GM12878 (cell line): Measurements from ENCODE around the gene TAS2R42. TPM values are rescaled to one million over a fixed set of nuclear protein-coding genes. Genes with fewer than 3 reads are reported as not detected.
A peak's percentile ranks its signal among the peaks of the same experiment; 100 is the strongest.

ENCODE experiments used
- ATAC-seq: fragments of 200-7000 bp; cut with Tn5 transposase; 3 replicates; pipeline ENCODE4 v1.9.1; 2020; ENCODE audit warnings: mild to moderate bottlenecking, moderate library complexity
- BruUV-seq: library from RNA; stranded (reverse); fragments of 400-500 nt; replicated peaks from 2 replicates; lab custom pipeline; 2021; lab: Mats Ljungman, UMichigan
- CTCF ChIA-PET: fragments of 300-600 bp; sonication (Branson Sonifier 250); formaldehyde crosslinking; extraction: SDS; loops from one replicate; lab custom pipeline; 2021; ENCODE audit warnings: inconsistent platforms; lab: Yijun Ruan, JAX
- POLR2A ChIA-PET: fragments of 350-600 bp; formaldehyde crosslinking; extraction: SDS; loops from one replicate; lab custom pipeline; 2021; ENCODE audit warnings: inconsistent platforms; lab: Charles Lee
- RAD21 ChIA-PET: fragments of 300-600 bp; sonication (Branson Sonifier 250); formaldehyde crosslinking; loops from one replicate; lab custom pipeline; 2023; ENCODE audit warnings: antibody characterized with exemption; ENCODE audit not compliant: unreplicated experiment; lab: Charles Lee
- SMC1A ChIA-PET: fragments of 300-600 bp; sonication (Branson Sonifier 250); formaldehyde crosslinking; loops from one replicate; lab custom pipeline; 2023; ENCODE audit not compliant: unreplicated experiment, uncharacterized antibody; lab: Charles Lee
- DNase-seq: peaks from one replicate; pipeline ENCODE4 v3.0.0-alpha.2; 2011; ENCODE audit warnings: low read depth, low spot score
- FAIRE-seq: peaks from 3 replicates; lab custom pipeline; 2011; peaks lifted over from hg19 to GRCh38; lab: Jason Lieb, UNC
- H2AFZ ChIP-seq: 2 replicates; pipeline ENCODE4 v1.6.0; 2011; ENCODE audit warnings: low read depth, low read length, control low read depth; ENCODE audit not compliant: control insufficient read depth
- H3K27ac ChIP-seq: 2 replicates; pipeline ENCODE4 v1.5.1; 2011; ENCODE audit warnings: control low read depth; ENCODE audit not compliant: control insufficient read depth, insufficient read depth
- H3K27me3 ChIP-seq, 2 experiments: replicated peaks in 1 of 2; 2 replicates each; pipeline versions ENCODE4 v1.6.0 to v1.6.1; 2011; ENCODE audit warnings: low read length in 1 of 2; ENCODE audit not compliant: control insufficient read depth in 2 of 2, insufficient read depth in 2 of 2
- H3K36me3 ChIP-seq, 2 experiments: 2 replicates each; pipeline ENCODE4 v1.5.1; 2011; ENCODE audit warnings: low read length in 1 of 2; ENCODE audit not compliant: control insufficient read depth in 2 of 2, insufficient read depth in 2 of 2
- H3K4me1 ChIP-seq: 2 replicates; pipeline ENCODE4 v1.6.1; 2011; ENCODE audit warnings: mild to moderate bottlenecking, low read length, moderate library complexity, mixed read lengths; ENCODE audit not compliant: control insufficient read depth, insufficient read depth
- H3K4me2 ChIP-seq: 2 replicates; pipeline ENCODE4 v1.6.0; 2011; ENCODE audit warnings: control low read depth; ENCODE audit not compliant: control insufficient read depth, insufficient read depth
- H3K4me3 ChIP-seq: fragments of 200-600 bp; sonication (generic); 2 replicates; pipeline ENCODE4 v1.5.1; 2016
- H3K79me2 ChIP-seq: 2 replicates; pipeline ENCODE4 v1.6.0; 2011; ENCODE audit warnings: low read length; ENCODE audit not compliant: control insufficient read depth, insufficient read depth
- H3K9ac ChIP-seq: 2 replicates; pipeline ENCODE4 v1.8.0; 2011; ENCODE audit warnings: low read length, control low read depth, mixed read lengths; ENCODE audit not compliant: control insufficient read depth, insufficient read depth
- H3K9me3 ChIP-seq: replicated peaks from 3 replicates; pipeline ENCODE4 v1.5.1; 2011; ENCODE audit warnings: mild to moderate bottlenecking, low read length; ENCODE audit not compliant: control insufficient read depth, insufficient read depth
- H4K20me1 ChIP-seq: 2 replicates; pipeline ENCODE4 v1.6.0; 2011; ENCODE audit not compliant: control insufficient read depth, insufficient read depth
- CREM ChIP-seq: IDR thresholded peaks from 2 replicates; pipeline ENCODE4 v1.6.1; 2014; ENCODE audit warnings: antibody characterized with exemption, low read depth
- IRF4 ChIP-seq: IDR thresholded peaks from 2 replicates; pipeline ENCODE4 v1.6.1; 2011; ENCODE audit warnings: low read depth, low read length
- RAD21 ChIP-seq: IDR thresholded peaks from 2 replicates; pipeline ENCODE4 v1.6.1; 2011; ENCODE audit warnings: mild to moderate bottlenecking, low read depth, low read length, moderate library complexity; ENCODE audit not compliant: insufficient read depth
- RCOR1 ChIP-seq: conservative IDR thresholded peaks from 2 replicates; pipeline ENCODE4 v1.6.1; 2012; ENCODE audit warnings: low read depth, low read length, improper control_type of control experiment
- RUNX3 ChIP-seq: IDR thresholded peaks from 2 replicates; pipeline ENCODE4 v1.6.1; 2012; ENCODE audit warnings: low read length, inconsistent platforms
- SMC3 ChIP-seq: IDR thresholded peaks from 2 replicates; pipeline ENCODE4 v1.6.1; 2011; ENCODE audit warnings: low read length, improper control_type of control experiment, borderline replicate concordance
- WGBS: methylation state at CpG from one replicate; pipeline ENCODE4 v1.1.6; 2016; ENCODE audit warnings: low lambda C conversion rate; ENCODE audit not compliant: insufficient replicate concordance, insufficient coverage; ENCODE audit errors: missing lambda C conversion rate; 5-methylcytosine and 5-hydroxymethylcytosine counted together
- in situ Hi-C: fragments of 300-500 bp; cut with MboI; formaldehyde crosslinking; loops from 9 replicates; pipeline ENCODE4 v1.14.3; 2018; ENCODE audit warnings: mixed read lengths
- intact Hi-C: fragments of 100-400 bp; cut with micrococcal nuclease; formaldehyde crosslinking; loops from one replicate; pipeline ENCODE4 v1.14.2; 2022; ENCODE audit not compliant: unreplicated experiment
- polyA plus RNA-seq, 11 experiments: library from polyadenylated mRNA; depleted of rRNA in 4 of 11; unstranded in 6 of 11; stranded (reverse) in 5 of 11; fragments of >200 nt; fragmentation: Nextera tagmentation in 4 of 11; fragmentation: Illumina TruSeq in 1 of 11; extraction: Ambion mirVana in 4 of 11; extraction: Trizol in 1 of 11; gene quantifications; 1 replicate in 1 of 11; 2 replicates in 10 of 11; pipeline versions ENCODE4 v1.2.1 to v1.2.3, GENCODE V29; 2011 to 2016; ENCODE audit warnings: inconsistent platforms in 2 of 11, missing spikeins in 2 of 11, low read depth in 1 of 11
- total RNA-seq, 4 experiments: library from RNA; depleted of rRNA in 3 of 4; stranded (reverse); fragments of >200 nt in 3 of 4; fragmentation: Illumina TruSeq in 1 of 4; extraction: Trizol in 1 of 4; gene quantifications; 2 replicates each; pipeline versions ENCODE4 v1.2.1 to v1.2.3, GENCODE V29; 2013 to 2021
- TF ChIP-seq, protein P1 (sequence below), 3 experiments: IDR thresholded peaks in 2 of 3; conservative IDR thresholded peaks in 1 of 3; 2 replicates each; pipeline ENCODE4 v1.5.1; 2011; ENCODE audit warnings: low read depth in 3 of 3, low read length in 3 of 3, mild to moderate bottlenecking in 3 of 3, control low read depth in 2 of 3, moderate library complexity in 2 of 3, inconsistent platforms in 1 of 3, mixed read lengths in 1 of 3; ENCODE audit not compliant: control insufficient read depth in 2 of 3, insufficient read depth in 1 of 3; ENCODE audit errors: extremely low read depth in 1 of 3

Gene TAS2R42
- total and polyA plus RNA-seq, 10 of the 15 experiments (the other 5 are each of a cell fraction or from before 2014, with no cell fraction given), result not detected

DNA sequence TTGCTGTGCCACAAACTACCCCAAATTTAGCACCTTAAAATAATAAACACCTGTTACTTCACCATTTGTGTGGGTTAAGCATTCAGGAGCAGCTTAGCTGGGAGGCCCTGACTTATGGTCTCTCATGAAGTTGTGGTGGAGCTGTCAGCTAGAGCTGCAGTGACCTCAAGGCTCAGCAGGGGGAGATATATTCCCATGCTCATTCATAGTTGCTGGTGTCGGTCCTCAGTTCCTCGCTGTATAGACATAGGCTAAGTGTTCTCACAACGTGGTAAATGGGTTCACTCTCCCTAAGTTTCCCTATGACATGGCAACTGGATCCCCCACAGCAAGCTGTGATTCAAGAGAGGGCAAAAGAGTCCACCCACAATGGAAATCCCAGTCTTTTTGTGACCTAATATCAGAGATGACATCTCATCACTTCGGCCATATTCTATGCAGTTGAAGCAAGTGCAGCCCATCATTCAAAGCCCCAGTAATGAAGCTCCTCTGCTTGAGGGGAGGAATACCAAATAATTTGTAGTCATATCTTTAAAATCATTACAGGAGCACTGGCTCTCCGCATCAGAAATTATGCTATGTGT is 41.7 kb upstream of the TAS2R42 start:
- no peak overlapping the region for H2AFZ ChIP-seq
- no TSS peak for BruUV-seq
- no peak overlapping the region for H3K4me3 ChIP-seq
- SMC1A ChIA-PET, result interaction anchor here (1.0 to 6.6 kb wide), 6 partner anchors 11 to 1098 kb away, joined by 3 to 42 read pairs (median 4); no protein-coding TSS in a partner anchor
- CTCF ChIA-PET, result interaction anchor here (0.6 to 8.2 kb wide), 12 partner anchors 11 to 1100 kb away, joined by 3 to 133 read pairs (median 4); partner anchors contain the start of gene SMIM10L1
- TF ChIP-seq RUNX3, result peak; percentile 57
- peak; percentile 78 for TF ChIP-seq RAD21
- no peak for TF ChIP-seq RCOR1
- TF ChIP-seq IRF4, result 0 out of 2 replicates have a peak, but pooled peaks have one; percentile 21
- peak; percentile 72; the same call in 1 of the 2 replicates for TF ChIP-seq SMC3
- TF ChIP-seq CREM, result no peak
- TF ChIP-seq, protein P1, sequence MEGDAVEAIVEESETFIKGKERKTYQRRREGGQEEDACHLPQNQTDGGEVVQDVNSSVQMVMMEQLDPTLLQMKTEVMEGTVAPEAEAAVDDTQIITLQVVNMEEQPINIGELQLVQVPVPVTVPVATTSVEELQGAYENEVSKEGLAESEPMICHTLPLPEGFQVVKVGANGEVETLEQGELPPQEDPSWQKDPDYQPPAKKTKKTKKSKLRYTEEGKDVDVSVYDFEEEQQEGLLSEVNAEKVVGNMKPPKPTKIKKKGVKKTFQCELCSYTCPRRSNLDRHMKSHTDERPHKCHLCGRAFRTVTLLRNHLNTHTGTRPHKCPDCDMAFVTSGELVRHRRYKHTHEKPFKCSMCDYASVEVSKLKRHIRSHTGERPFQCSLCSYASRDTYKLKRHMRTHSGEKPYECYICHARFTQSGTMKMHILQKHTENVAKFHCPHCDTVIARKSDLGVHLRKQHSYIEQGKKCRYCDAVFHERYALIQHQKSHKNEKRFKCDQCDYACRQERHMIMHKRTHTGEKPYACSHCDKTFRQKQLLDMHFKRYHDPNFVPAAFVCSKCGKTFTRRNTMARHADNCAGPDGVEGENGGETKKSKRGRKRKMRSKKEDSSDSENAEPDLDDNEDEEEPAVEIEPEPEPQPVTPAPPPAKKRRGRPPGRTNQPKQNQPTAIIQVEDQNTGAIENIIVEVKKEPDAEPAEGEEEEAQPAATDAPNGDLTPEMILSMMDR (IDR thresholded peaks at IDR 0.05 in 2 of 3, conservative IDR thresholded peaks at IDR 0.05 in 1 of 3; ENCODE audit: control insufficient read depth in 2 of 3, extremely low read depth in 1 of 3, insufficient read depth in 1 of 3, low read depth in 3 of 3, low read length in 3 of 3), result peak; percentile 76 to 80 (median 79)
- no peaks in the 10 kb centered on the region for H3K9me3 ChIP-seq
- in situ Hi-C loops (no loop called here), intact Hi-C loops (loop anchor here (1.0 kb wide), 1 partner anchor 258 kb away; no protein-coding TSS in a partner anchor)
- H3K4me2 ChIP-seq, result no peak overlapping the region
- RAD21 ChIA-PET, result interaction anchor here (1.0 to 4.9 kb wide), 3 partner anchors 227 to 457 kb away, joined by 3 to 45 read pairs (median 4); no protein-coding TSS in a partner anchor
- no peaks in the 10 kb centered on the region for H3K79me2 ChIP-seq
- POLR2A ChIA-PET, result no interaction called here
- H3K27ac ChIP-seq, result no peak overlapping the region
- H3K36me3 ChIP-seq, result no peaks in the 10 kb centered on the region
- ATAC-seq (peak; percentile 98), DNase-seq (peak; percentile 16), FAIRE-seq (peak; percentile 85)
- WGBS, result 49% methylated on average over 5 of the region's 5 CpGs
- no peak overlapping the region for H3K9ac ChIP-seq
- H4K20me1 ChIP-seq, result no peaks in the 10 kb centered on the region
- H3K27me3 ChIP-seq, result no peaks in the 10 kb centered on the region
- H3K4me1 ChIP-seq, result no peaks in the 10 kb centered on the region
